ENCODE results near the gene NAAA.

DNA sequence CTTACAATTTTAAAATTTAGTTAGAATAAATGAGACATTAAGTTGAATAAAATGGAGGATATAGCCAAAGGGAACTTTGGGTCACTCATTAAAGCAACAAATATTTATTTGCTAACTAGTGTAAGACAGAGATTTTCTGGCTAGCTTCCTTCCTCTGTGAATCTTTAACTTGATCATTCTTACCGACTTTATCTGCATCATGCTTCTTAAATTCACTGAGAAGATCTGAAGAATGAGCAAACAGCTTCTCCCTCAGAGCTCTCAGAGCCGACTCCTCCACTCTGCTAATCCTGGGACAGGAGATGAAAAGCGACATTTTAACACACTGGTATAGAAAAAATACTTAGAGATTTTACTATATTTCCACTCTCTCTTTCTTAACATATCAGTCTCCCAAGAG lies 73.7 kb downstream of the NAAA start:
- TF ChIP-seq, protein P1, sequence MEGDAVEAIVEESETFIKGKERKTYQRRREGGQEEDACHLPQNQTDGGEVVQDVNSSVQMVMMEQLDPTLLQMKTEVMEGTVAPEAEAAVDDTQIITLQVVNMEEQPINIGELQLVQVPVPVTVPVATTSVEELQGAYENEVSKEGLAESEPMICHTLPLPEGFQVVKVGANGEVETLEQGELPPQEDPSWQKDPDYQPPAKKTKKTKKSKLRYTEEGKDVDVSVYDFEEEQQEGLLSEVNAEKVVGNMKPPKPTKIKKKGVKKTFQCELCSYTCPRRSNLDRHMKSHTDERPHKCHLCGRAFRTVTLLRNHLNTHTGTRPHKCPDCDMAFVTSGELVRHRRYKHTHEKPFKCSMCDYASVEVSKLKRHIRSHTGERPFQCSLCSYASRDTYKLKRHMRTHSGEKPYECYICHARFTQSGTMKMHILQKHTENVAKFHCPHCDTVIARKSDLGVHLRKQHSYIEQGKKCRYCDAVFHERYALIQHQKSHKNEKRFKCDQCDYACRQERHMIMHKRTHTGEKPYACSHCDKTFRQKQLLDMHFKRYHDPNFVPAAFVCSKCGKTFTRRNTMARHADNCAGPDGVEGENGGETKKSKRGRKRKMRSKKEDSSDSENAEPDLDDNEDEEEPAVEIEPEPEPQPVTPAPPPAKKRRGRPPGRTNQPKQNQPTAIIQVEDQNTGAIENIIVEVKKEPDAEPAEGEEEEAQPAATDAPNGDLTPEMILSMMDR (IDR thresholded peaks at IDR 0.05) = no peak
- TF ChIP-seq POLR2A (IDR thresholded peaks at IDR 0.05) = no peak

Data from lower leg skin (tissue), 3 donors.